ENCODE data around the gene ARHGAP15.

Gene ARHGAP15

DNA sequence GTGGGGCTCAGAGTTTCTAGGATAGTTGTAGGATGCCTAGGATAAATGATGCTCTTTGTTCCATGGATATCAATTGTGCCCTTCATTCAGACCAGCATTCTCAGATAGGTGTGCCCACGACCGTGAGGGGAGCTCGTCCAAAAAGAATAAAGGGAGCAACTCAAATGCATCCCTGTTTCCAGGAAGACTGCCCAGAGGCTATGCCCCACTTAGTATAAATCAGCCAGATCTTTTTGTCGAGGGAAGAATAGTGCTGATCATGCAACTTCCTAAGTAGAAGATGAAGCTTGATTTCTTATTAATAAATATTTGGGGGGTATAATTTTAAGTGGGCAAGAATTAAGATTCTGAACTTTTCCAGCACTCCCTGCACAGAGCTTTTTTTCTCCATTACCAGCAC is 450.2 kb downstream of the ARHGAP15 start:
- DNase-seq: no peak

- peak in 1 of 51 donors; percentile 1 for DNase-seq
Observed at GRCh38 chr2:143581134-143581533, 451.9 kb downstream of the ARHGAP15 start.

- DNase-seq: peak in 11 of 51 donors; percentile 0 to 35 (median 7)
Observed at GRCh38 chr2:143582046-143582747, 453.0 kb downstream of the ARHGAP15 start.

DNA sequence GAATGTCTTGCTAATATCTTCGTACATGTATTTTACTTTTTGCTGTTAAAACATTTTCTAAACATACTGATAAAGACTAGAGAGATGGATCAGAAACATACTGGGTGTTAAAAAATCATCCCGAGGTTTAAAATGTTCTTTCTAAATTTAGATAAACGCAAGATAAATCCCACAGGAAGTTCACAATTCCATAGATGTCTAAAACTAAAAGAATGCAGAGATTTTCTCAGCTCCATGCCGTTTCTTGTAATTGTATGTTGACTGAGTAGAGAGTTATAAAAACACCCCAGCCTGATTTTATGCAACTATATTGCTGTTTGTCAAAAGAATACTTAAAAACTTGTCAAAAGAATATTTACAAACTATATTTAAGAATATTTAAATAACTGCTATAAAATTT is 455.7 kb downstream of the ARHGAP15 start:
- DNase-seq: no peak

DNA sequence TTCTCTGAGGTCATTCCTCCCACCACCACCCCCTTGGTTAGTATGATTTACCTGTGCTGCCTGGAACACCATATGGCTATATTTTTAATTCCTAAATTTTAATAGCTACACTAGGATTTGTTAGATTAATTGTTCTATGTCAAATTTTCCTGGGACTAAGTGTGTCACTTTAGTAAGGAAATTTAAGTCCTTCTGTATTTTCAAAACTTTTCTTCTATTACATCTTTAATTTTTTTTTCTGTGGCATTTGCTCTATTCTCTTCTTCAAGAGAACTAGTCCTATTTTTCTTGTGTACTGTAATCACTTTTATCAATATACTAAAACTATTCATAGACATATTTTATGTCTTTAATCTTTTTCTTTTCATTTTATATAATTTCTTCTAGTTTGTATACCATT is 456.9 kb downstream of the ARHGAP15 start:
- DNase-seq: no peak

- DNase-seq: no peak
Observed at GRCh38 chr2:143588746-143589145, 459.5 kb downstream of the ARHGAP15 start.

- DNase-seq: no peak
Observed at GRCh38 chr2:143594161-143594560, 464.9 kb downstream of the ARHGAP15 start.

DNA sequence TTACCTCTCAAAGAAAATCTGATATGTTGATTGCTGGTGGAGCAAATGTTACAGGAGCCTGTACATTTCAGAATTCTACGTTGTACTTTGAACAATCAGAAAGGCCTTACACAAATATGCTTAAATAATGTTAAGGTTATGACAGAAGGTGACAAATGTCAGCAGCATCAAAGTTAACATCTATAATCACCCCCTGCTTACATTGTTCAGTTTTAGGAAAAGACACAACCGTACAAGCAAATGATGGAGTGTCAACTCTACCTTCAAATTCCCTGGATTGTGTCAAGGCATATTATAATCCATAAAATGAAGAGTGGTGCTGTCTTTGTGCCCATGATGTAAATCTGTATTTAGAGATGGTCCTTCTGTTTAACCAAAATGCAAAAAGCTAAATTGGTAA is 465.5 kb downstream of the ARHGAP15 start:
- DNase-seq: no peak

DNA sequence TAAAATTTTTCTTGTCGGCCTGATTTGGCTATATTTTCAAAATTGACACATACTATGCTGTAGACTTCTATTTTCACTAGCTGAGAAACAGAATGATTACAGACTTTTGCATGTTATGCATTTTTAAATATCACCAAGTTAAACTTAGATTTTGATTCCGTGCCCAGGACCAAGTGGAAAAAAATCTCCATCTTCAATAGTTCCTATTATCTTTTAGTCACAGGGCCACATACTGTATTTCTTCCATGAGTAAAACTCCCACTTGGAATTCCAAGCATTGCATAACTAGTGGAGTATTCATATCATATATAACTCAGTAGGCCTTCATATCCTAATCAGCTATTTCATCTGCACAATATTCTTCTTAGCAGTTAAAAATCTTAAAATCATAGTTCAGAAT is 470.9 kb downstream of the ARHGAP15 start:
- no peak for DNase-seq

DNA sequence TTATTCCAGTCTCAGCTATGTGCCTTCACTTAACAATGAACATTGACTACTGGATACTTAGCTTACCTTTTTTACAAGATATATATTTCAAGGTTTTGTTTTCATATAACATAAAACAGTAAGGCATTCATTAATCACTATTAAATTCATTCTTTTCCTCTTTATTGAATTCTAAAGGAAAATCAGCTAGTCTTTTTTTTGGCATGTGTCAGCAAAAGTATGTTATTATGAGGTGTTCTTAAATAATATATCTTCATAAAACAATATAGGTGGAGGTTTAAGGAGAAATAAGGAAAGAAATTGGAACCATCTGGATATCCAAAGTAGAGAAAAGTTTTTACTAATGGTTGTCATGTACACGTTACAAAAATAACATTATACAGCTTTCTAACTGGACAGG is 472.6 kb downstream of the ARHGAP15 start:
- DNase-seq: no peak

DNA sequence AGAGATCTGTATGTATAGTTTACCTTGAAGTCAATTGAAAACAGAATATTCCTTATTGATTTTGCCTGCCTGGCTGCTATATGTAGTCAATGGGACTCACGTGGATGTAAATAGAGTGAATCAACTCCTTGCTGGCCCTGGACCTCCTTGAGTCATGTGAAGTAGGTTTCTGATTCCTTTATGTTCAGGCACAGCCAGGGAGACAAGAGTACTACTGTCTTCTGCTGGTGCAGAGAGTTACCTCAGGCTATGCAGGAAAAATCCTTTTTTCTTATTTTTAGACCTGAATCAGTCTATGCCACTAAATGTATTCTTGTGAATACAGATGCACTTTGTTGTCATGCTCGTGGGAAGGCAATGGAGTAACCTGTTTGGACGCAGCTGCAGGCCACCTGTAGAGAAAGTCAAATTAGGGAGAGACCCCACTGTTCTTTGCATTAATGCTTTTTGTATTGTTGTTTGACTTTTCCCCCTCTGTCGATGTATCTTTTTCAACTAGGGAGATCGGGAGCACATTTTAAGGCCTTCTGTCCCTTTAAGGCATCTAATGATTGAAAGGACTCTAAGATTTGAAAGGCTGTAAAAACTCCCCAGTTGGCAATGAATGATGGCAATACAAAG is 473.9 kb downstream of the ARHGAP15 start:
- no peak for DNase-seq

- DNase-seq: peak in 2 of 51 donors; percentile 19 to 21
Observed at GRCh38 chr2:143603846-143604565, 474.8 kb downstream of the ARHGAP15 start.

GRCh38 chr2:143604566-143604959 is 475.3 kb downstream of the ARHGAP15 start:
- no peak for DNase-seq

DNA sequence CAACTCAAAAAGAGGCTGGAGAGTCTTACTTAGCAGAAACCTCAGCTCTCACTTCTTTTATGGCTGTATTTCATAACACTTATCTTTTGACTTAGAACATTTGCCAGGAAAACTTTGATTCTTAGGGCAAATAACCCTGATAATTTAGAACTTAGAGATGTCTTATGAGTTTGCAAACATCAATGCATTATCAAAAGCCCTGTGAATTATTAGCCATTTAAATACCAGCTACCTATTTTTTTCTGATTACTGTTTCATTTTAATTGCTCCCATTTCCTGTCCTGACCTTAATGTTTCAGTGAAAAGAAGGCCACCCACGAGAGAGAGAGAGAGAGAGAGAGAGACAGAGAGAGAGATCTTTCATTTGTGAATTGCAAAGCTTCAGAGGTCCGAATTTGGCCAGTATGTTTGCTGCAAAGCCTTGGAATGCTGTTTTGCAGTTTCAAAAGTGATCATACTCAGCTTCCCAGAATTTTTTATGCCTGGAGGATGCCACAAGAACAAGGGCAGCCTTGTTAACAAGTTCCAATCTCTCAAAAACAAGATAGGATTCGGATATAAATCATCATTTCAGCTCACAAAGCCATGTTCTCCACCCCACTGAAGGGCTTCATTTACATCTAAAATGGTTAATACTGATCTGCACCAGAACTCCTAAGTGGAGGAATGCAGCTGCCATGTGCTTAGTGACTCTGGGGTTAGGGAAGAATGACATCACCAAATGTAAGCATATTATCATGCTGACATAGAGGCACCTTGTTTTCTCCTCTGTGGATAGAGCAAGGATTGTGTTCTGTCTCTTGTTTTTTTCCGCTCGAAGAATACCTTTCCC is 478.2 kb downstream of the ARHGAP15 start:
- DNase-seq: peak in 4 of 51 donors; percentile 2 to 55 (median 30)

DNA sequence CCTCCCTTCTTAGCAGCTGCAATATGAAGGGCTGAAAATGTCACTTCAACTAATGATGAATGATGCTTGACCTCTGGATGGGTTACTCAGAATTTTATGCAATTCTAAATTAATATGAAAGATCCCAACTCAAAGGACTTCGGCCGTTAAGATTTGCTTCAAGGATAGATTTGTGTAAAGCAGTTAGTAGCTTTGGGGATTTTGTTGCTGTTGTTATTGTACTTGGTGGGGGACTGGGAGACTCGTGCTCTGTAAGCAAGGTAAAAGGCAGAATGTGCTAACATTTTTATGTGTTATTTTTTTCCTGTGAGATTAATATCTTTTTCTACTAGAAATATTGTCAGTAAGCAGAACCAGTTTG is 478.8 kb downstream of the ARHGAP15 start:
- no peak for DNase-seq

- no peak for DNase-seq
Observed at GRCh38 chr2:143608758-143609157, 479.5 kb downstream of the ARHGAP15 start.

- no peak for DNase-seq
Observed at GRCh38 chr2:143611336-143611735, 482.1 kb downstream of the ARHGAP15 start.

GRCh38 chr2:143615562-143615961 is 486.3 kb downstream of the ARHGAP15 start:
- DNase-seq: no peak

- no peak for DNase-seq
Observed at GRCh38 chr2:143616452-143616851, 487.2 kb downstream of the ARHGAP15 start.

- no peak for DNase-seq
Observed at GRCh38 chr2:143617803-143618415, 488.7 kb downstream of the ARHGAP15 start.

DNA sequence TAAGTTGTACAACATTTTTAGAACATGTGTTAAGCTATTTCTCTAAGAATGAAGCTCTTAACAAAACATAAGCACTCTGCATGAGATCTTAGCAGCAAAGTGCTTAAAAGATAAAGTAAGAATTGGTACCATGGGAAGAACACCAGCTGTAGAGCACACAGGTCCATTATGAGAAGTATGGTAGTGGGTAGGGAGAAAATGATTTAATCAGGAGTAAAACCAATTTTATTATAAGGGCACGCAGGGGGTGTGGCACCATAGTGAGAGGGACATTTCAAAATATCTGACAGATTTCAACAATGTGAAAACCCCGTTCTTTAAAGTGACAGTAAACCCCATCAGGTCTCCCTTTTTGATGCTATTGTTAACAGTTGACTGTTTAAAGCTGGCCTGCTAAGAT is 492.9 kb downstream of the ARHGAP15 start:
- DNase-seq: no peak

Measured in hypothalamus (tissue), 51 donors.